ENCODE measurements around the gene KCTD2.

Gene KCTD2, protein sequence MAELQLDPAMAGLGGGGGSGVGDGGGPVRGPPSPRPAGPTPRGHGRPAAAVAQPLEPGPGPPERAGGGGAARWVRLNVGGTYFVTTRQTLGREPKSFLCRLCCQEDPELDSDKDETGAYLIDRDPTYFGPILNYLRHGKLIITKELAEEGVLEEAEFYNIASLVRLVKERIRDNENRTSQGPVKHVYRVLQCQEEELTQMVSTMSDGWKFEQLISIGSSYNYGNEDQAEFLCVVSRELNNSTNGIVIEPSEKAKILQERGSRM

DNA sequence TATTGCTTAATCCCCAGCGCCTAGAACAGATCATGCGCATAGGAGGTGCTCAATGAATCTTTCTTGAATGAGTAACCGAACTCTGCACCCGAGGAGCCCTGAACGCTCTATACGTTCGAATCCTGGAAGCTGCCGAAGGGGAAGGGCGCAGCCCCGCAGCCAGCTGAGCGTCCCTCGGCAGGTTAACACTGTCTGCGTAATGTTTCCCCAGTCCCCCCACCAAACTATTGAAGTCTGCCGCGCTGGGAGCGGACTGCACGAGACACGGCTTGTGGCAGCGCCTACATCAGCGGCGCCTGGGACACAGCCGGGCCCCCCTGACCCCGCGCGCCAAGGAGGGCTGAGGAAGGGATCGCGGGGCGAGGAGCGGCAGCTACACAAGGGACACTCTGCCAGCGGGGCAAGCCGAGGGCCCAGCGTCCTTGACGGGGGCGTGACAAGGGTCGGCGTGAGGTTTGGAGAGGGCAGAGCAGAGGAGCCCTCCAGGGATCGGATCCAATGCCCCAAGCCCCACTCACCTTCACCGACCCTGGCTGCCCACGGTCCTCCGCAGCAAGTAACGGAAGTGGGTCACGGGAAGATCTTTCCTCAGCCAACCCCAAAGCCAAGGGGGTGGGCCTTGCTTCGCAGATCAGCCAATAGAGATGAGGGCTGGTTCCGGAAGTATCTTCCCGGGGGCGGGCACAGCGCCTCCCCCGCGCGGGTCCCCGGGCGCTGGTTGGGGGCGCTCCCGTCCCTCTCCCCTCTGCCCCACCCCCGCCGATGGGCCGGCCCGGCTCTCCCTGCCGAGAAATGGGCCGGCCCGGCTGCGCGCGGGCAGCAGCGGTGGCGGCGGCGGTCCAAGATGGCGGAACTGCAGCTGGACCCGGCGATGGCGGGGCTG lies at the start of gene KCTD2, which contains the start of gene ATP5PD:
Gene KCTD2, plus strand, starts transcription at position 819 of the 883 bp plus-strand sequence. Its CDS starts 26 bp downstream, at position 845.
Gene ATP5PD, minus strand, starts transcription at position 563 of the 883 bp plus-strand sequence. CDS start 4,319 bp downstream, outside the sequence.
- TF ChIP-seq, protein P1, sequence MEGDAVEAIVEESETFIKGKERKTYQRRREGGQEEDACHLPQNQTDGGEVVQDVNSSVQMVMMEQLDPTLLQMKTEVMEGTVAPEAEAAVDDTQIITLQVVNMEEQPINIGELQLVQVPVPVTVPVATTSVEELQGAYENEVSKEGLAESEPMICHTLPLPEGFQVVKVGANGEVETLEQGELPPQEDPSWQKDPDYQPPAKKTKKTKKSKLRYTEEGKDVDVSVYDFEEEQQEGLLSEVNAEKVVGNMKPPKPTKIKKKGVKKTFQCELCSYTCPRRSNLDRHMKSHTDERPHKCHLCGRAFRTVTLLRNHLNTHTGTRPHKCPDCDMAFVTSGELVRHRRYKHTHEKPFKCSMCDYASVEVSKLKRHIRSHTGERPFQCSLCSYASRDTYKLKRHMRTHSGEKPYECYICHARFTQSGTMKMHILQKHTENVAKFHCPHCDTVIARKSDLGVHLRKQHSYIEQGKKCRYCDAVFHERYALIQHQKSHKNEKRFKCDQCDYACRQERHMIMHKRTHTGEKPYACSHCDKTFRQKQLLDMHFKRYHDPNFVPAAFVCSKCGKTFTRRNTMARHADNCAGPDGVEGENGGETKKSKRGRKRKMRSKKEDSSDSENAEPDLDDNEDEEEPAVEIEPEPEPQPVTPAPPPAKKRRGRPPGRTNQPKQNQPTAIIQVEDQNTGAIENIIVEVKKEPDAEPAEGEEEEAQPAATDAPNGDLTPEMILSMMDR (IDR thresholded peaks at IDR 0.05; ENCODE audit: low read depth, low read length), result no peak
- H3K4me3 ChIP-seq (ENCODE audit: low read depth, low read length), result peak within 1 kb of the TSS; percentile 92

DNA sequence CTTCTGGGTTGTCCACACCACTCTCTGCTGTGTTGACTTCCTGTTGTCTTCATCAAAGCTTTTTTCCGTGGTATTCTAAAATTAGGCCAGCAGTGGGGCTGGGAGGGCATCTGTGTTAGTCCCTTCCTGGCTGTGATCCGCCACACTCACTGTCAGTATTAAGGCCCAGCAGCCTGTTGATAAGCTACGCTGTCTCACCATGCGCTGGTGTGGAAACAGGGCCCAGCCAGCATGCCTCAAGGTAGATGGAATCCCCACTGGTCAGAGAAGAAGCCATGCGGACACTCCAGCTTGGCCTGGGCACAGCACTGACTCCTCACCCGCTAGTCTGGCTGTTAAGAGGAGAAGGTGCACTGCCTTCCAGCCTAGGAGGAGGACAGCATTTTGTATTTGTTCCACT lies 48.2 kb upstream of the KCTD2 start:
- TF ChIP-seq, protein P1 (IDR thresholded peaks at IDR 0.05; ENCODE audit: low read depth, low read length), result no peak

DNA sequence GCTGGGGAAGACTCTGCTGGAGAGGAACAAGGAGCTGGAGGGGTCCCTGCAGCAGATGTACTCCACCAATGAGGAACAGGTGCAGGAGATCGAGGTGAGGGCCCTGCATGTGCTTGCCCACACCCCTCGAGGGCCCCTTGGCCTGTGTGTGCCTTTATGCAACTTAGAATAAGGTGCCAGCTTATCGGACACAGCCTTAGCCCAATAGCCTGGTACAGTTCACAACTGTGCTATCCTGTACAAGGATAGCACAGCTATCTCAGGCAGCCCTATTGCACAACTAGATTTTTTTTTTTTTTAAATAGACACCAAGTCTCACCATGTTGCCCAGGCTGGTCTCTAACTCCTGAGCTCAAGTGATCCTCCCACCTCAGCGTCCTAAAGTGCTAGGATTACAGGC lies 47.5 kb upstream of the KCTD2 start:
- TF ChIP-seq, protein P1 (IDR thresholded peaks at IDR 0.05; ENCODE audit: low read depth, low read length), result no peak
- H3K4me3 ChIP-seq (ENCODE audit: low read depth, low read length), result no peak overlapping the region

More for the DNA sequence above, 48.2 kb upstream of the KCTD2 start:
- H3K4me3 ChIP-seq (ENCODE audit: low read depth, low read length), result no peak overlapping the region

DNA sequence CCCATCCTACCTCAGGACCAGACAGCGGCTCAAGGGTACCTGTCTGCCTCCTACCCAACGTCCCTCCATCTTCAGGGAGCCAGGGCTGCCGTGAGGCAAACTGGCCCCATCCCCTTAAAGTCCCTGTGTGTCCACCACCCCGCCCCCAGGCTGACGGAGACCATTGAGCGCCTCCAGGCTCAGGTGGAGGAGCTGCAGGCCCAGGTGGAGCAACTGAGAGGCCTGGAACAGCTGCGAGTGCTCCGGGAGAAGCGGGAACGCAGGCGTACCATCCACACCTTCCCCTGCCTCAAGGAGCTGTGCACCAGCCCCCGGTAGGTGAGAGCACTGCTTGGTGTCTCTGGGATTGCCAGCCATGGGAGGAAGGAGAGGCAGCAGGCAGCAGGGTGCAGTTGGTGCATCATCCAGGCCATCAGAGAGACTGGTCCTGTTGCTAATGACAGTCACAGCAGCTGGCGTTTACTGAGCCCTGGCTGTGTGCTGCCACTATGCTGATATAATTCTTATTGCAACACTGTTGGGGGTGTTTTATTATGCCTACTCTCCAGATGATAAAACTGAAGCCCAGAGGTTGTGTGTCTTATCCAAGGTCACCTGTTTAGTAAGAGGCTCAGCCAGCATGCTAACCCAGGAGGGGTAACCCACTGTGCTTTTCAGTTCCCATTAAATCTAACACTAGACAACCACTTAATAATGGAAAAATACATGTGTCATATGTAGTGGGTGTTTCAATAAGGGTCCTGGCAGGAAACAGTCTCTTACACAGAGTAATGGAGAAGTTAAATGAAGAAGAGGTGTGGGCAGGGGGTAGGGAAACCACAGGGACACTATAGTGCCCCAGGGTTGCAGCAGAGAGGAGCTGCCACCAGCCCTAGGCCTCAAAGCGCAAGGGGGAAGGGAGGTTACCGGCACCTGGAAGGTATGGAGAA lies 44.8 kb upstream of the KCTD2 start:
- TF ChIP-seq, protein P1 (IDR thresholded peaks at IDR 0.05; ENCODE audit: low read depth, low read length), result no peak

DNA sequence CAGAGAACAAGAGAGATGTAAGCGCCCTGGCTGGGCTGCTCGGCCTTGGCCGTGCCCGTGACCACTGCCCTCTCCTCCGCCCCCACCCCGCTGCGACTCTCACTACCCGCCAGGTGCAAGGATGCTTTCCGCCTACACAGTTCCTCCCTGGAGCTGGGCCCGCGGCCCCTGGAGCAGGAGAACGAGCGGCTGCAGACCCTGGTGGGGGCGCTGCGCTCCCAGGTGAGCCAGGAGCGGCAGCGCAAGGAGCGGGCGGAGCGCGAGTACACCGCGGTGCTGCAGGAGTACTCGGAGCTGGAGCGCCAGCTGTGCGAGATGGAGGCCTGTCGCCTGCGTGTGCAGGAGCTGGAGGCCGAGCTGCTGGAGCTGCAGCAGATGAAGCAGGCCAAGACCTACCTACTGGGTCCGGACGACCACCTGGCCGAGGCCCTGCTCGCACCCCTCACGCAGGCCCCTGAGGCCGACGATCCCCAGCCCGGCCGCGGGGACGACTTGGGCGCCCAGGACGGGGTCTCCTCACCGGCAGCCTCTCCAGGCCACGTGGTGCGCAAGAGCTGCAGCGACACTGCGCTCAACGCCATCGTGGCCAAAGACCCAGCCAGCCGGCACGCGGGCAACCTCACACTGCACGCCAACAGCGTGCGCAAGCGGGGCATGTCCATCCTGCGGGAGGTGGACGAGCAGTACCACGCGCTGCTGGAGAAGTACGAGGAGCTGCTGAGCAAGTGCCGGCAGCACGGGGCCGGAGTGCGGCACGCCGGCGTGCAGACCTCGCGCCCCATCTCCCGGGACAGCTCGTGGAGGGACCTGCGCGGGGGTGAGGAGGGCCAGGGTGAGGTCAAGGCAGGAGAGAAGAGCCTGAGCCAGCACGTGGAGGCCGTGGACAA lies 43.7 kb upstream of the KCTD2 start:
- H3K4me3 ChIP-seq (ENCODE audit: low read depth, low read length), result no peak overlapping the region
- TF ChIP-seq, protein P1 (IDR thresholded peaks at IDR 0.05; ENCODE audit: low read depth, low read length), result no peak

More for the DNA sequence above, 44.8 kb upstream of the KCTD2 start:
- H3K4me3 ChIP-seq (ENCODE audit: low read depth, low read length), result no peak overlapping the region

DNA sequence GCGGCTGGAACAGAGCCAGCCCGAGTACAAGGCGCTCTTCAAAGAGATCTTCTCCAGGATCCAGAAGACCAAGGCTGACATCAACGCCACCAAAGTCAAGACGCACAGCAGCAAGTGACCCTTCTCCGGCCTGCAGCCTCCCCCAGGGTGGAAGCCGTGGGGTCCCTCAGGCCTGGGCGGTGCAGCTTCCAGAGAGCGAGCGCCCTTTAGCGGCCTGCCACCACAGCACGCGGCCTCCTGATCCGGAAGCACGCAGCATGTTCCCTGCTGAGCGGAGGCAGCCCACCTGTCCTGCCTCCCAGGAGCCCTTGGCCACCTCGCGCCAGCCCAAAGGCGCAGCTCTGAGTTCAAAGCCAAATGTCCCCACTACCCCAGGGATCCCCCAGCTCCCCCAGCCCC lies 43.1 kb upstream of the KCTD2 start:
- H3K4me3 ChIP-seq (ENCODE audit: low read depth, low read length), result no peak overlapping the region
- TF ChIP-seq, protein P1 (IDR thresholded peaks at IDR 0.05; ENCODE audit: low read depth, low read length), result no peak

Measured in WI38 (cell line).